HepG2 (cell line): ENCODE measurements around the gene PATL2. TPM values are rescaled to one million over a fixed set of nuclear protein-coding genes. Genes with fewer than 3 reads are reported as not detected.
A peak's percentile ranks its signal among the peaks of the same experiment; 100 is the strongest.

ENCODE experiments used
- GLI4 ChIP-seq: sonication (generic); formaldehyde crosslinking; IDR thresholded peaks from 2 replicates; pipeline ENCODE4 v1.5.1; 2020; ENCODE audit warnings: missing genetic modification reagents, mild to moderate bottlenecking, moderate library complexity, borderline replicate concordance
- GPBP1L1 ChIP-seq: sonication (generic); formaldehyde crosslinking; IDR thresholded peaks from 2 replicates; pipeline ENCODE4 v1.5.0; 2020; ENCODE audit warnings: mild to moderate bottlenecking, missing genetic modification reagents
- HDAC1 ChIP-seq: sonication (generic); formaldehyde crosslinking; IDR thresholded peaks from 2 replicates; pipeline ENCODE4 v1.5.1; 2020; ENCODE audit warnings: mild to moderate bottlenecking, missing genetic modification reagents
- HDAC6 ChIP-seq: fragments of 200-600 bp; sonication (generic); IDR thresholded peaks from 2 replicates; pipeline ENCODE4 v1.7.0; 2017; ENCODE audit warnings: mild to moderate bottlenecking, antibody characterized with exemption, low read length, low read depth
- LCORL ChIP-seq, 2 experiments: fragments of 450-650 bp in 1 of 2; sonication (generic) in 1 of 2; formaldehyde crosslinking in 1 of 2; IDR thresholded peaks; 2 replicates each; pipeline versions ENCODE4 v1.5.0 to v1.6.1; 2017 to 2020; ENCODE audit warnings: antibody characterized with exemption in 1 of 2, missing genetic modification reagents in 1 of 2
- MBD4 ChIP-seq: IDR thresholded peaks from 2 replicates; pipeline ENCODE4 v1.6.1; 2012; ENCODE audit warnings: low read length, inconsistent platforms, borderline replicate concordance
- NCOR1 ChIP-seq: fragments of 200-600 bp; sonication (generic); IDR thresholded peaks from 2 replicates; pipeline ENCODE4 v1.7.0; 2017; ENCODE audit warnings: antibody characterized with exemption, low read length, borderline replicate concordance
- PHF8 ChIP-seq: sonication (generic); formaldehyde crosslinking; IDR thresholded peaks from 2 replicates; pipeline ENCODE4 v1.5.0; 2020; ENCODE audit warnings: missing genetic modification reagents
- RAD51 ChIP-seq: fragments of 450-650 bp; IDR thresholded peaks from 2 replicates; pipeline ENCODE4 v1.6.1; 2016; ENCODE audit warnings: borderline replicate concordance
- TMF1 ChIP-seq: sonication (generic); formaldehyde crosslinking; IDR thresholded peaks from 2 replicates; pipeline ENCODE4 v1.8.1; 2022; ENCODE audit warnings: low read depth, missing genetic modification reagents
- ZC3H4 ChIP-seq: sonication (generic); formaldehyde crosslinking; IDR thresholded peaks from 2 replicates; pipeline ENCODE4 v1.4.0; 2020; ENCODE audit warnings: missing genetic modification reagents, borderline replicate concordance
- ZIK1 ChIP-seq: sonication (generic); formaldehyde crosslinking; IDR thresholded peaks from 2 replicates; pipeline ENCODE4 v1.5.0; 2020; ENCODE audit warnings: mild to moderate bottlenecking, low read depth, missing genetic modification reagents, borderline replicate concordance
- ZNF224 ChIP-seq: sonication (generic); formaldehyde crosslinking; IDR thresholded peaks from 2 replicates; pipeline ENCODE4 v1.5.0; 2020; ENCODE audit warnings: mild to moderate bottlenecking, missing genetic modification reagents
- ZNF24 ChIP-seq: fragments of 450-650 bp; IDR thresholded peaks from 2 replicates; pipeline ENCODE4 v1.6.1; 2017; ENCODE audit warnings: antibody characterized with exemption, mild to moderate bottlenecking
- ZNF280D ChIP-seq: sonication (generic); formaldehyde crosslinking; IDR thresholded peaks from 2 replicates; pipeline ENCODE4 v1.5.1; 2020; ENCODE audit warnings: mild to moderate bottlenecking, missing genetic modification reagents
- ZNF30 ChIP-seq: sonication (generic); formaldehyde crosslinking; IDR thresholded peaks from 2 replicates; pipeline ENCODE4 v1.5.0; 2020; ENCODE audit warnings: mild to moderate bottlenecking, missing genetic modification reagents
- ZNF510 ChIP-seq: sonication (generic); formaldehyde crosslinking; IDR thresholded peaks from 2 replicates; pipeline ENCODE4 v1.4.0; 2020; ENCODE audit warnings: low read depth, mild to moderate bottlenecking, missing genetic modification reagents
- ZNF557 ChIP-seq: sonication (generic); formaldehyde crosslinking; IDR thresholded peaks from 2 replicates; pipeline ENCODE4 v1.4.0; 2020; ENCODE audit warnings: missing genetic modification reagents
- ZNF850 ChIP-seq: sonication (generic); formaldehyde crosslinking; conservative IDR thresholded peaks from 2 replicates; pipeline ENCODE4 v1.9.0; 2021; ENCODE audit warnings: mild to moderate bottlenecking, missing genetic modification reagents
- polyA plus RNA-seq, 8 experiments: library from polyadenylated mRNA; depleted of rRNA in 3 of 8; stranded (reverse) in 7 of 8; unstranded in 1 of 8; fragments of >200 nt; fragmentation: Illumina TruSeq in 4 of 8; extraction: Trizol in 4 of 8; gene quantifications; 2 replicates each; pipeline versions ENCODE4 v1.2.1 to v1.2.3, GENCODE V29; 2011 to 2016; ENCODE audit warnings: low read depth in 4 of 8, missing spikeins in 1 of 8, mixed read lengths in 1 of 8; ENCODE audit not compliant: insufficient read depth in 1 of 8
- total RNA-seq, 5 experiments: library from RNA; depleted of rRNA; stranded (reverse); fragments of >200 nt; fragmentation: Illumina TruSeq; extraction: Trizol; gene quantifications; 2 replicates each; pipeline ENCODE4 v1.2.3, GENCODE V29; 2016; ENCODE audit warnings: low read depth in 1 of 5
- TF ChIP-seq, protein P1 (sequence below): sonication (generic); formaldehyde crosslinking; IDR thresholded peaks from 2 replicates; pipeline ENCODE4 v1.5.1; 2020; ENCODE audit warnings: mild to moderate bottlenecking, missing genetic modification reagents, moderate library complexity

PATL2 gene
- total and polyA plus RNA-seq, 2 of the 13 experiments (the other 11 are each of a cell fraction or from before 2014, with no cell fraction given) = 0.15 to 0.53 TPM

- peak; percentile 71; the same call in 1 of the 2 replicates for TF ChIP-seq ZNF280D (CRISPR knock-in tag)
- TF ChIP-seq LCORL (IDR thresholded peaks at IDR 0.05) = no peak
- TF ChIP-seq LCORL (CRISPR knock-in tag; IDR thresholded peaks at IDR 0.05) = no peak; the same call in 1 of the 2 replicates
- TF ChIP-seq ZC3H4 (CRISPR knock-in tag) = peak; percentile 38; the same call in 1 of the 2 replicates
- peak; percentile 89 for TF ChIP-seq PHF8 (CRISPR knock-in tag)
- no peak for TF ChIP-seq RAD51
- no peak for TF ChIP-seq ZNF24
- TF ChIP-seq TMF1 (CRISPR knock-in tag) = 0 out of 2 replicates have a peak, but pooled peaks have one; percentile 29
- no peak for TF ChIP-seq HDAC1 (CRISPR knock-in tag)
- no peak for TF ChIP-seq NCOR1
- no peak for TF ChIP-seq GPBP1L1 (CRISPR knock-in tag)
- TF ChIP-seq ZNF557 (CRISPR knock-in tag) = no peak
- no peak for TF ChIP-seq ZIK1 (CRISPR knock-in tag)
- TF ChIP-seq ZNF30 (CRISPR knock-in tag) = no peak
- TF ChIP-seq ZNF224 (CRISPR knock-in tag) = no peak
- TF ChIP-seq, protein P1, sequence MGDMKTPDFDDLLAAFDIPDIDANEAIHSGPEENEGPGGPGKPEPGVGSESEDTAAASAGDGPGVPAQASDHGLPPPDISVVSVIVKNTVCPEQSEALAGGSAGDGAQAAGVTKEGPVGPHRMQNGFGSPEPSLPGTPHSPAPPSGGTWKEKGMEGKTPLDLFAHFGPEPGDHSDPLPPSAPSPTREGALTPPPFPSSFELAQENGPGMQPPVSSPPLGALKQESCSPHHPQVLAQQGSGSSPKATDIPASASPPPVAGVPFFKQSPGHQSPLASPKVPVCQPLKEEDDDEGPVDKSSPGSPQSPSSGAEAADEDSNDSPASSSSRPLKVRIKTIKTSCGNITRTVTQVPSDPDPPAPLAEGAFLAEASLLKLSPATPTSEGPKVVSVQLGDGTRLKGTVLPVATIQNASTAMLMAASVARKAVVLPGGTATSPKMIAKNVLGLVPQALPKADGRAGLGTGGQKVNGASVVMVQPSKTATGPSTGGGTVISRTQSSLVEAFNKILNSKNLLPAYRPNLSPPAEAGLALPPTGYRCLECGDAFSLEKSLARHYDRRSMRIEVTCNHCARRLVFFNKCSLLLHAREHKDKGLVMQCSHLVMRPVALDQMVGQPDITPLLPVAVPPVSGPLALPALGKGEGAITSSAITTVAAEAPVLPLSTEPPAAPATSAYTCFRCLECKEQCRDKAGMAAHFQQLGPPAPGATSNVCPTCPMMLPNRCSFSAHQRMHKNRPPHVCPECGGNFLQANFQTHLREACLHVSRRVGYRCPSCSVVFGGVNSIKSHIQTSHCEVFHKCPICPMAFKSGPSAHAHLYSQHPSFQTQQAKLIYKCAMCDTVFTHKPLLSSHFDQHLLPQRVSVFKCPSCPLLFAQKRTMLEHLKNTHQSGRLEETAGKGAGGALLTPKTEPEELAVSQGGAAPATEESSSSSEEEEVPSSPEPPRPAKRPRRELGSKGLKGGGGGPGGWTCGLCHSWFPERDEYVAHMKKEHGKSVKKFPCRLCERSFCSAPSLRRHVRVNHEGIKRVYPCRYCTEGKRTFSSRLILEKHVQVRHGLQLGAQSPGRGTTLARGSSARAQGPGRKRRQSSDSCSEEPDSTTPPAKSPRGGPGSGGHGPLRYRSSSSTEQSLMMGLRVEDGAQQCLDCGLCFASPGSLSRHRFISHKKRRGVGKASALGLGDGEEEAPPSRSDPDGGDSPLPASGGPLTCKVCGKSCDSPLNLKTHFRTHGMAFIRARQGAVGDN = peak; percentile 88
- TF ChIP-seq ZNF850 = no peak
- no peak for TF ChIP-seq MBD4
- no peak for TF ChIP-seq HDAC6
- no peak for TF ChIP-seq ZNF510
- no peak for TF ChIP-seq GLI4 (CRISPR knock-in tag)
Measured at GRCh38 chr15:44728576-44729407, 17.7 kb upstream of the PATL2 start (continued).
